Cardiac fibroblast (primary cell): ENCODE data around the gene DYSF.
"Not testable (repeated sequence)": the region's sequence is repeated elsewhere in the genome, so short reads cannot be mapped to it uniquely, and the experiment has no call there.

Experiments used
- DNase-seq, 2 donors: peaks; one replicate each; pipeline versions ENCODE4 v3.0.0 to v3.0.0-alpha.2; 2010; ENCODE audit warnings: low read depth in 2 of 2
- H3K4me3 ChIP-seq, 2 donors: replicated peaks in 1 of 2; 1 replicate in 1 of 2; 2 replicates in 1 of 2; pipeline ENCODE4 v1.5.1; 2011; ENCODE audit warnings: low read depth in 2 of 2, low read length in 2 of 2, mild to moderate bottlenecking in 2 of 2, moderate library complexity in 1 of 2
- CTCF ChIP-seq: IDR thresholded peaks from one replicate; pipeline ENCODE4 v1.5.1; 2011; ENCODE audit warnings: low read depth, mild to moderate bottlenecking, low read length, inconsistent platforms

Gene DYSF

GRCh38 chr2:71479261-71479660, 25.9 kb downstream of the DYSF start:
- DNase-seq = no peak
- H3K4me3 ChIP-seq = no peak overlapping the region
- TF ChIP-seq CTCF = no peak

GRCh38 chr2:71481111-71481510, 27.8 kb downstream of the DYSF start:
- H3K4me3 ChIP-seq = no peak overlapping the region
- no peak for TF ChIP-seq CTCF
- DNase-seq = no peak

GRCh38 chr2:71482055-71482454, 28.7 kb downstream of the DYSF start:
- H3K4me3 ChIP-seq = no peak overlapping the region
- TF ChIP-seq CTCF = peak; percentile 2
- DNase-seq = no peak

- no peak for TF ChIP-seq CTCF
- DNase-seq = no peak
These were observed 29.9 kb downstream of the DYSF start for GRCh38 chr2:71483246-71483645.

GRCh38 chr2:71484354-71484753, 31.0 kb downstream of the DYSF start:
- no peak for DNase-seq
- TF ChIP-seq CTCF = no peak
- H3K4me3 ChIP-seq = no peak overlapping the region

More at GRCh38 chr2:71483246-71483645, 29.9 kb downstream of the DYSF start:
- no peak overlapping the region for H3K4me3 ChIP-seq

GRCh38 chr2:71486881-71487640, 33.7 kb downstream of the DYSF start:
- no peak for DNase-seq
- no peak overlapping the region for H3K4me3 ChIP-seq
- TF ChIP-seq CTCF = no peak

- H3K4me3 ChIP-seq, DNase-seq: not testable (repeated sequence)
These were observed 38.2 kb downstream of the DYSF start for GRCh38 chr2:71491551-71491950.
